ENCODE measurements around the gene CCDC89. TPM values are rescaled to one million over a fixed set of nuclear protein-coding genes. Genes with fewer than 3 reads are reported as not detected.

CCDC89 gene
- total and polyA plus RNA-seq, 9 of the 15 experiments (the other 6 are each of a cell fraction or from before 2014, with no cell fraction given), result 0.07 to 0.09 TPM; not detected in 7

DNA sequence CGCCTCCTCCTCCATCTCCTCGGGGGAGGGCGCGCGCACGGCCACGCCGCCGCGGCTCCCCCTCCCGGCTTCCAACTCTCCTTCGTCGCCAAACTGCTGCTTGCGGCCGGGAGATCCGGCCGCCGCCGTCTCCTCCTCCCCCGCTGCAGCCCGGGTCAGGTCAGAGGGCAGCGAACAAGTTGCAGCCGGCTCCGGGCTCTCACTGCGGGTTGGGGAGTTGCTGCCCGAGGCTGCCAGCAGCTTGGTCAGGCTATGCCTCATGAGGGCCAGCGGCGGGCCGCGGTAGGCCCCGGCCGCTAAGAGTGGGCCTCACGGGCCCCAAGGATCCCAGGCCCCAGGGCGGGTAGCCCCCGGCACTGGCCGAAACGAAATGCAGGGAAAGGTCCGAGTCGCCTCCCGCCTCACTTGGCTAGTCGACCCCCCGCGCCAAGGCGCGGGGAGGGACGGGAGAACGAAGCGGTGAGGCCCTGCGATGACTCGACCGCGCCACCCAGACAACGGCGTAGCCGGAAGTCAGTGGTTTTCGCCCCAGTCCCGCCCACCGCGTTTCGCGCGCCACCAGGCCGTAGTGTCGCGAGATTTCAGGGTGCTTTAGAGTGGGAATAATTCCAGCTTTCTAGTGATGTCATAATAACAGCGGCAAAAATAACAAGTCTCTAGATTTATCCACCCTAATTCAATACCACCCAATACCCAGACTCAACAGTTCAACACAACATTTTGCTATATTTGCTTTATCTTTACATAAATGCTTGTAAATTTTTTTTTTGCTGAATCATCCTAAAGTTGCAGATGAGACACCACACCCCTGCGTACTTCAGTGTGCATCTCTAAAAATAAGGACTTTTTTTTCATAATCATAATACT is 21.1 kb downstream of the CCDC89 start, which contains the start of gene CREBZF (continued):
- TF ChIP-seq ATF3 (IDR thresholded peaks at IDR 0.05) (peak; percentile 84), ATF3 (CRISPR knock-in tag; conservative IDR thresholded peaks at IDR 0.05) (0 out of 2 replicates have a peak, but pooled peaks have one; percentile 67), ATF1 (CRISPR knock-in tag; IDR thresholded peaks at IDR 0.05) (no peak), ATF1 (tag; IDR thresholded peaks at IDR 0.05) (peak; percentile 91), BMI1 (IDR thresholded peaks at IDR 0.05; ENCODE audit: low read length) (no peak), NFIC (IDR thresholded peaks at IDR 0.05) (peak; percentile 60), MAFG (tag; conservative IDR thresholded peaks at IDR 0.05) (peak; percentile 99), ZNF431 (CRISPR knock-in tag; IDR thresholded peaks at IDR 0.05) (peak; percentile 52; the same call in 1 of the 2 replicates), ETV6 (IDR thresholded peaks at IDR 0.05; ENCODE audit: borderline replicate concordance in 1 of 2, low read depth in 2 of 2, low read length in 1 of 2) (no peak; a peak in 1 of 4 replicates), ETV6 (CRISPR knock-in tag; IDR thresholded peaks at IDR 0.05; ENCODE audit: borderline replicate concordance) (no peak), ZNF76 (CRISPR knock-in tag; IDR thresholded peaks at IDR 0.05; ENCODE audit: borderline replicate concordance) (peak; percentile 35; the same call in 1 of the 2 replicates), ETV1 (tag; conservative IDR thresholded peaks at IDR 0.05; ENCODE audit: low read depth) (peak; percentile 80), NRF1 (conservative IDR thresholded peaks at IDR 0.05 in 1 of 2, IDR thresholded peaks at IDR 0.05 in 1 of 2) (peak; percentile 60 to 65), PCBP1 (IDR thresholded peaks at IDR 0.05; ENCODE audit: low read depth, low read length, poor library complexity, severe bottlenecking) (peak; percentile 81), ASH1L (IDR thresholded peaks at IDR 0.05; ENCODE audit: borderline replicate concordance, low read depth, partially characterized antibody) (no peak), VEZF1 (CRISPR knock-in tag; IDR thresholded peaks at IDR 0.05) (peak; percentile 76), NR3C1 (CRISPR knock-in tag; IDR thresholded peaks at IDR 0.05) (peak; percentile 69), ZNF146 (CRISPR knock-in tag; IDR thresholded peaks at IDR 0.05; ENCODE audit: unreplicated experiment) (no peak), NR4A1 (CRISPR knock-in tag; IDR thresholded peaks at IDR 0.05) (no peak), NR4A1 (tag; IDR thresholded peaks at IDR 0.05) (no peak), SIN3B (IDR thresholded peaks at IDR 0.05; ENCODE audit: low read depth) (0 out of 2 replicates have a peak, but pooled peaks have one; percentile 48), CREM (IDR thresholded peaks at IDR 0.05; ENCODE audit: low read depth) (peak; percentile 82)
- TF ChIP-seq, protein P1, sequence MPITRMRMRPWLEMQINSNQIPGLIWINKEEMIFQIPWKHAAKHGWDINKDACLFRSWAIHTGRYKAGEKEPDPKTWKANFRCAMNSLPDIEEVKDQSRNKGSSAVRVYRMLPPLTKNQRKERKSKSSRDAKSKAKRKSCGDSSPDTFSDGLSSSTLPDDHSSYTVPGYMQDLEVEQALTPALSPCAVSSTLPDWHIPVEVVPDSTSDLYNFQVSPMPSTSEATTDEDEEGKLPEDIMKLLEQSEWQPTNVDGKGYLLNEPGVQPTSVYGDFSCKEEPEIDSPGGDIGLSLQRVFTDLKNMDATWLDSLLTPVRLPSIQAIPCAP (CRISPR knock-in tag; IDR thresholded peaks at IDR 0.05; ENCODE audit: borderline replicate concordance), result 0 out of 2 replicates have a peak, but pooled peaks have one; percentile 55
- TF ChIP-seq, protein P2, sequence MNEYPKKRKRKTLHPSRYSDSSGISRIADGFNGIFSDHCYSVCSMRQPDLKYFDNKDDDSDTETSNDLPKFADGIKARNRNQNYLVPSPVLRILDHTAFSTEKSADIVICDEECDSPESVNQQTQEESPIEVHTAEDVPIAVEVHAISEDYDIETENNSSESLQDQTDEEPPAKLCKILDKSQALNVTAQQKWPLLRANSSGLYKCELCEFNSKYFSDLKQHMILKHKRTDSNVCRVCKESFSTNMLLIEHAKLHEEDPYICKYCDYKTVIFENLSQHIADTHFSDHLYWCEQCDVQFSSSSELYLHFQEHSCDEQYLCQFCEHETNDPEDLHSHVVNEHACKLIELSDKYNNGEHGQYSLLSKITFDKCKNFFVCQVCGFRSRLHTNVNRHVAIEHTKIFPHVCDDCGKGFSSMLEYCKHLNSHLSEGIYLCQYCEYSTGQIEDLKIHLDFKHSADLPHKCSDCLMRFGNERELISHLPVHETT (CRISPR knock-in tag; conservative IDR thresholded peaks at IDR 0.05 in 1 of 2, IDR thresholded peaks at IDR 0.05 in 1 of 2), result peak in 1 of 2 experiments; percentile 78; a peak in 1 of 4 replicates
